Endothelial cell of umbilical vein (primary cell): ENCODE results near the gene WDR7. TPM values are rescaled to one million over a fixed set of nuclear protein-coding genes. Genes with fewer than 3 reads are reported as not detected.

Experiments
- BruUV-seq: library from RNA; stranded (reverse); fragments of 400-500 nt; replicated peaks from 2 replicates; lab custom pipeline; 2021; lab: Mats Ljungman, UMichigan
- CTCF ChIA-PET: fragments of 300-600, 350-600 bp; sonication (Branson Sonifier 250); formaldehyde crosslinking; loops from one replicate; lab custom pipeline; 2021; ENCODE audit warnings: antibody characterized with exemption, inconsistent platforms; lab: Charles Lee
- POLR2A ChIA-PET: fragments of 300-600, 350-600 bp; sonication (Branson Sonifier 250); formaldehyde crosslinking; loops from one replicate; lab custom pipeline; 2021; ENCODE audit warnings: antibody characterized with exemption, inconsistent platforms; lab: Charles Lee
- DNase-seq: peaks from one replicate; pipeline ENCODE4 v3.0.0-alpha.2; 2011; ENCODE audit warnings: low read depth, low spot score
- FAIRE-seq: peaks from 2 replicates; lab custom pipeline; 2011; peaks lifted over from hg19 to GRCh38; lab: Jason Lieb, UNC
- H2AFZ ChIP-seq: 2 replicates; pipeline ENCODE4 v1.6.0; 2012; ENCODE audit warnings: low read depth, low read length, control low read depth, inconsistent platforms
- H3K27ac ChIP-seq: 2 replicates; pipeline ENCODE4 v1.5.1; 2011; ENCODE audit warnings: low read depth, mild to moderate bottlenecking, control low read depth, low read length, moderate library complexity; ENCODE audit not compliant: insufficient read depth
- H3K27me3 ChIP-seq, 2 experiments: 2 replicates each; pipeline versions ENCODE4 v1.6.0 to v1.6.1; 2011; ENCODE audit warnings: low read length in 2 of 2, mixed read lengths in 1 of 2; ENCODE audit not compliant: control insufficient read depth in 2 of 2, insufficient read depth in 2 of 2
- H3K36me3 ChIP-seq, 2 experiments: 2 replicates in 1 of 2; 3 replicates in 1 of 2; pipeline ENCODE4 v1.5.1; 2011; ENCODE audit warnings: low read length in 2 of 2, mild to moderate bottlenecking in 1 of 2, moderate library complexity in 1 of 2; ENCODE audit not compliant: control insufficient read depth in 2 of 2, insufficient read depth in 2 of 2; ENCODE audit errors: extremely low read depth in 1 of 2
- H3K4me1 ChIP-seq: 3 replicates; pipeline ENCODE4 v1.5.1; 2011; ENCODE audit warnings: mild to moderate bottlenecking, low read length; ENCODE audit not compliant: control insufficient read depth, insufficient read depth; ENCODE audit errors: extremely low read depth
- H3K4me2 ChIP-seq: 2 replicates; pipeline ENCODE4 v1.6.1; 2011; ENCODE audit warnings: low read length, control low read depth, mixed read lengths; ENCODE audit not compliant: insufficient read depth
- H3K4me3 ChIP-seq, 3 experiments: fragments of 200-600 bp in 1 of 3; sonication (generic), shearing (Covaris generic) in 1 of 3; replicated peaks in 1 of 3; 2 replicates each; pipeline ENCODE4 v1.5.1; 2011 to 2016; ENCODE audit warnings: control low read depth in 3 of 3, low read length in 3 of 3, mild to moderate bottlenecking in 2 of 3, inconsistent platforms in 1 of 3, low read depth in 1 of 3, moderate library complexity in 1 of 3; ENCODE audit not compliant: insufficient read depth in 1 of 3
- H3K79me2 ChIP-seq: 2 replicates; pipeline ENCODE4 v1.6.0; 2012; ENCODE audit warnings: low read length, inconsistent platforms; ENCODE audit not compliant: control insufficient read depth, insufficient read depth
- H3K9ac ChIP-seq: replicated peaks from 2 replicates; pipeline ENCODE3; 2011; ENCODE audit warnings: low read length, control low read depth; ENCODE audit not compliant: insufficient read depth; ENCODE audit errors: extremely low read depth
- H3K9me1 ChIP-seq: replicated peaks from 3 replicates; pipeline ENCODE4 v1.6.0; 2011; ENCODE audit warnings: mild to moderate bottlenecking, low read length; ENCODE audit not compliant: control insufficient read depth, insufficient read depth; ENCODE audit errors: extremely low read depth
- H3K9me3 ChIP-seq: replicated peaks from 2 replicates; pipeline ENCODE4 v1.5.1; 2012; ENCODE audit warnings: low read length, inconsistent platforms; ENCODE audit not compliant: control insufficient read depth, insufficient read depth
- H4K20me1 ChIP-seq: replicated peaks from 2 replicates; pipeline ENCODE3; 2011; ENCODE audit warnings: mild to moderate bottlenecking, low read length; ENCODE audit not compliant: control insufficient read depth, insufficient read depth; ENCODE audit errors: extremely low read depth
- EZH2 ChIP-seq: IDR thresholded peaks from 2 replicates; pipeline ENCODE4 v1.6.1; 2012; ENCODE audit warnings: borderline replicate concordance, low read depth, mild to moderate bottlenecking, moderate library complexity, low read length, inconsistent platforms; ENCODE audit not compliant: severe bottlenecking
- FOS ChIP-seq: IDR thresholded peaks from 2 replicates; pipeline ENCODE4 v1.6.1; 2011; ENCODE audit warnings: mild to moderate bottlenecking, low read length, moderate library complexity, borderline replicate concordance; ENCODE audit not compliant: insufficient read depth
- GATA2 ChIP-seq: IDR thresholded peaks from 2 replicates; pipeline ENCODE4 v1.7.0; 2011; ENCODE audit warnings: low read depth, mild to moderate bottlenecking, moderate library complexity, mixed read lengths, low read length; ENCODE audit not compliant: insufficient read length, insufficient read depth
- JUN ChIP-seq: IDR thresholded peaks from 2 replicates; pipeline ENCODE4 v1.6.1; 2011; ENCODE audit warnings: borderline replicate concordance, low read depth; ENCODE audit not compliant: insufficient read length, insufficient read depth
- MYC ChIP-seq: IDR thresholded peaks from one replicate; pipeline ENCODE4 v1.6.1; 2011; ENCODE audit warnings: mild to moderate bottlenecking, low read depth, low read length
- POLR2A ChIP-seq: IDR thresholded peaks from 2 replicates; pipeline ENCODE4 v1.6.1; 2012; ENCODE audit warnings: low read depth, mild to moderate bottlenecking, control low read depth, low read length
- POLR2AphosphoS5 ChIP-seq: IDR thresholded peaks from 2 replicates; pipeline ENCODE4 v1.6.1; 2012; ENCODE audit warnings: low read depth, mild to moderate bottlenecking, control low read depth, low read length, moderate library complexity; ENCODE audit not compliant: insufficient read depth
- dilution Hi-C: fragments of 300-500 bp; cut with MboI; formaldehyde crosslinking; loops from one replicate; pipeline ENCODE4 v1.15.0; 2019; ENCODE audit warnings: low sequenced_read_pairs; ENCODE audit not compliant: extremely low pct_ligation_motif_present
- intact Hi-C: fragments of 100-400 bp; cut with micrococcal nuclease; formaldehyde crosslinking; loops from one replicate; pipeline ENCODE4 v1.10.0; 2022
- polyA plus RNA-seq, 4 experiments: library from polyadenylated mRNA; depleted of rRNA in 3 of 4; stranded (reverse) in 3 of 4; unstranded in 1 of 4; fragments of >200 nt; gene quantifications; 2 replicates each; pipeline versions ENCODE4 v1.2.1 to v1.2.3, GENCODE V29; 2011 to 2012; ENCODE audit warnings: missing spikeins in 1 of 4
- total RNA-seq: library from RNA; stranded (reverse); gene quantifications from 2 replicates; pipeline ENCODE4 v1.2.3, GENCODE V29; 2021
- TF ChIP-seq, protein P1 (sequence below), 2 donors: IDR thresholded peaks; 1 replicate in 1 of 2; 2 replicates in 1 of 2; pipeline ENCODE4 v1.5.1; 2011; ENCODE audit warnings: low read length in 2 of 2, mild to moderate bottlenecking in 2 of 2, moderate library complexity in 2 of 2, control low read depth in 1 of 2, inconsistent platforms in 1 of 2, low read depth in 1 of 2; ENCODE audit not compliant: insufficient read depth in 1 of 2; ENCODE audit errors: extremely low read depth in 1 of 2
- TF ChIP-seq, protein P2 (sequence below): IDR thresholded peaks from 2 replicates; pipeline ENCODE4 v1.6.1; 2011; ENCODE audit not compliant: insufficient read depth, insufficient read length

WDR7 gene
- total and polyA plus RNA-seq, 2 donors (not counting 3 experiments of a cell fraction or from before 2014, with no cell fraction given) = 5.9 to 19.0 TPM

DNA sequence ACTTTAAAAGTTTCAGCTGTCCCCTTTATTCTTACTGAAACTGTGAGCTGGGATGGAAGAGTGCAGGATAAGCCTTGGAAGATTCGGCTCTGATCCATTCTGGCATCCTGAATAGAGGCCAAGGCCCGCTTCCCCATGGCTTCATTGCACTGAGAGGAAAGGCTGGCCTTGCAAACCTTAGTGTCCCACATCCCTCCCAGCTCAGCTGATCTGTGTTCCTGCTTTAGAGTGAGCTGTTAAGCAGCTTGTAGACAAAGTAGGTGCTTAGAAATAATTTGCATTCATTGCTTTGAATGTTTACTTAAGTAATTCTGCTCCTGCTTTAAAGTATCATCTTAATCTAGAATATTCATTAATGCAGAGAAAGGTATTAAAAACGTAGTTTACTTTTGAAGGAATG lies 326.1 kb downstream of the WDR7 start:
- H3K79me2 ChIP-seq = no peaks in the 10 kb centered on the region
- no peak overlapping the region for H3K4me2 ChIP-seq
- no peak overlapping the region for H2AFZ ChIP-seq
- no peak overlapping the region for H3K4me3 ChIP-seq
- no peak for DNase-seq
- no peaks in the 10 kb centered on the region for H3K9me3 ChIP-seq
- intact Hi-C loops = no loop called here
- H3K4me1 ChIP-seq = no peaks in the 10 kb centered on the region
- no peak overlapping the region for H3K9ac ChIP-seq
- no peaks in the 10 kb centered on the region for H4K20me1 ChIP-seq
- CTCF ChIA-PET = interaction anchor here (0.5 kb wide), 1 partner anchor 59 kb away, joined by 3 read pairs; no protein-coding TSS in a partner anchor
- no peaks in the 10 kb centered on the region for H3K36me3 ChIP-seq
- no peaks in the 10 kb centered on the region for H3K27me3 ChIP-seq
- dilution Hi-C loops = no loop called here
- no TSS peak for BruUV-seq
- no peak overlapping the region for H3K27ac ChIP-seq
- FAIRE-seq = no peak
- POLR2A ChIA-PET = no interaction called here
- no peak for TF ChIP-seq JUN
- H3K9me1 ChIP-seq = no peaks in the 10 kb centered on the region

DNA sequence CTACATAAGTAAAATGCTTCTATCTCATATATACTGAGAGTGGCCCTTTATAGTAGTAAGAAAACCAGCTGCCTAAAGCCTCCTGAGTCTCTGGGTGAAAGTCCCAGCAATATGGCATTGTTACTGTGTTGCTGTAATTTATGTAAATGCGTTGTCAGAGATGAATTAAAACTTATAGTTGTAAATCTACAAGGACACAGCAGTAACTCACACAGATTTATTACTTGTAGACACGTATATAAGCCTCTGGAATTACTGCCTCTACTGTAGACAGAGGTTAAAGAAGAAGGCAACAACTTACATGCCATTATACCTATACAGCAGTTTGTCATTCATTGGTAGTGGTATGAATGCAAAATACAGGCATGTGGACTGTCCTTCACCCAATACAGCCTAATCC lies 326.6 kb downstream of the WDR7 start:
- CTCF ChIA-PET = interaction anchor here (0.5 kb wide), 1 partner anchor 60 kb away, joined by 3 read pairs; no protein-coding TSS in a partner anchor
- POLR2A ChIA-PET = no interaction called here
- Histone ChIP-seq H3K9me1 (no peaks in the 10 kb centered on the region), H4K20me1 (no peaks in the 10 kb centered on the region), H3K79me2 (no peaks in the 10 kb centered on the region), H3K9ac (no peak overlapping the region), H3K4me3 (no peak overlapping the region), H3K9me3 (no peaks in the 10 kb centered on the region), H3K27me3 (no peaks in the 10 kb centered on the region), H2AFZ (no peak overlapping the region), H3K36me3 (no peaks in the 10 kb centered on the region), H3K27ac (no peak overlapping the region), H3K4me1 (no peaks in the 10 kb centered on the region), H3K4me2 (no peak overlapping the region)
- DNase-seq = no peak
- no peak for FAIRE-seq
- BruUV-seq = no TSS peak
- TF ChIP-seq POLR2A (no peak), FOS (no peak), GATA2 (no peak), EZH2 (no peak), POLR2AphosphoS5 (no peak), MYC (no peak), JUN (no peak)
- TF ChIP-seq, protein P1, sequence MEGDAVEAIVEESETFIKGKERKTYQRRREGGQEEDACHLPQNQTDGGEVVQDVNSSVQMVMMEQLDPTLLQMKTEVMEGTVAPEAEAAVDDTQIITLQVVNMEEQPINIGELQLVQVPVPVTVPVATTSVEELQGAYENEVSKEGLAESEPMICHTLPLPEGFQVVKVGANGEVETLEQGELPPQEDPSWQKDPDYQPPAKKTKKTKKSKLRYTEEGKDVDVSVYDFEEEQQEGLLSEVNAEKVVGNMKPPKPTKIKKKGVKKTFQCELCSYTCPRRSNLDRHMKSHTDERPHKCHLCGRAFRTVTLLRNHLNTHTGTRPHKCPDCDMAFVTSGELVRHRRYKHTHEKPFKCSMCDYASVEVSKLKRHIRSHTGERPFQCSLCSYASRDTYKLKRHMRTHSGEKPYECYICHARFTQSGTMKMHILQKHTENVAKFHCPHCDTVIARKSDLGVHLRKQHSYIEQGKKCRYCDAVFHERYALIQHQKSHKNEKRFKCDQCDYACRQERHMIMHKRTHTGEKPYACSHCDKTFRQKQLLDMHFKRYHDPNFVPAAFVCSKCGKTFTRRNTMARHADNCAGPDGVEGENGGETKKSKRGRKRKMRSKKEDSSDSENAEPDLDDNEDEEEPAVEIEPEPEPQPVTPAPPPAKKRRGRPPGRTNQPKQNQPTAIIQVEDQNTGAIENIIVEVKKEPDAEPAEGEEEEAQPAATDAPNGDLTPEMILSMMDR (IDR thresholded peaks at IDR 0.05; ENCODE audit: extremely low read depth in 1 of 2, insufficient read depth in 1 of 2, low read depth in 1 of 2, low read length in 2 of 2) = no peak
- TF ChIP-seq, protein P2, sequence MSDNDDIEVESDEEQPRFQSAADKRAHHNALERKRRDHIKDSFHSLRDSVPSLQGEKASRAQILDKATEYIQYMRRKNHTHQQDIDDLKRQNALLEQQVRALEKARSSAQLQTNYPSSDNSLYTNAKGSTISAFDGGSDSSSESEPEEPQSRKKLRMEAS = no peak
- intact Hi-C loops = no loop called here
- dilution Hi-C loops = no loop called here
